Activated gamma-delta T cell (primary cell): ENCODE data around the gene THSD7B.

ENCODE experiments used
- DNase-seq: peaks from one replicate; lab custom pipeline; 2025; lab: John Stamatoyannopoulos, UW

Gene THSD7B

GRCh38 chr2:136801661-136802060, 36.3 kb downstream of the THSD7B start:
- no peak for DNase-seq

- DNase-seq, result no peak
Measured at GRCh38 chr2:136809998-136810397, 44.7 kb downstream of the THSD7B start.

DNA sequence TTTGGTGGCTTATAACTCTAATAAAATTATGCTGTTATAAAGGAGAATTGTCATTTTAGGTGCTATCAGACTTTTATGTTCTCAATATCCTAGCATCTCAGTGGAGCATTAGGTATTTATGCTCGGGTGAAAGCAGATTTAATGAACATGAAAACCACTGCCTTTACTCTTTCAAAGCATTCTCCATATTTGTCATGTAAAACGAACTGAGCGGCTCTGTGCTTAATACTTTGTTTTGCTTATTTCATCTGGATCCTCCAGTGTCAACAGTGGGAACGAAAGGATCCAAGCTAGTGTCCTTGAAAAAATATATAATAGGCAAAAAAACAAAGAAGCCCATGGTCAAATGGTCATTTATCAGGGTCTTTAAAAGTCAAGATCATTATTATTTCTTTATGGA, 53.5 kb downstream of the THSD7B start:
- DNase-seq, result no peak

DNA sequence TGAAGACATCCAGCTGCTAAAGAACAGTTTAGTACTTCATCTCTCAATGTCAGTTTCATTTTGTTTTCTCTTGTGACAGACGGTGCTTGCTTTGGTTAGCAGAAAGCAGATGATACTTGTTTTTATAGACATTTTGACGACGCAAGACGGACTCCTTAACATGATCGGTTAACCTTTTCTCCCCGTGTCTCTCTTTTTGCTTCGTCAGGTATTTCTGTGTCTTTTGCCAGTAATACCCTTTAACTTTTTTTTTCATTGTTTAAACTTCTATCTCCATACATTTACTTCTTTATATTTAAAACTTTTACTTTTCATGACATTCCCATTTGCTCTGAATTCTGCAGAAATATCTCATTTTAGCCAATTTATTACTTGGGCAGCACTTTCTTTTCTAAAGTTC, 57.9 kb downstream of the THSD7B start:
- DNase-seq, result no peak

- no peak for DNase-seq
Measured at GRCh38 chr2:136828162-136828561, 62.8 kb downstream of the THSD7B start.

DNA sequence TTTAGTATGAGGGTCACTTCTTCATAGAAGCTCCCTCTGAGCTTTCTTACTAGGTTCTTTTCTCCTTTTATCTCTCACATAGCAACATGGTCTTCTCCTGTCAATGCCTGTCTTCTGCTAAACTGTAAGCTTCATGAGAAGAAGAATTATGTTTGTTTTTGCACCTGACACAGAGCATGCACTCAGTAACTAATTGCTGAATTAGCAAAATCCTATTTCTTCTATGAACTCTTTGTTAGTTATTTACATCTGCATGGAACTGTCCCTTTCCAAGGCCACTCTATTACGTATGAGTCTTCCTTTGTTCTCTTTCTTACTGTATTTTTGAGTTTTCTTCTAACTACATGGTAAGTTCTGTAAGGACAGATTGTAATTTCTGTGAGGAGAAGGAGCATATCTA, 63.4 kb downstream of the THSD7B start:
- no peak for DNase-seq

- no peak for DNase-seq
Measured at GRCh38 chr2:136844546-136844945, 79.2 kb downstream of the THSD7B start.

DNA sequence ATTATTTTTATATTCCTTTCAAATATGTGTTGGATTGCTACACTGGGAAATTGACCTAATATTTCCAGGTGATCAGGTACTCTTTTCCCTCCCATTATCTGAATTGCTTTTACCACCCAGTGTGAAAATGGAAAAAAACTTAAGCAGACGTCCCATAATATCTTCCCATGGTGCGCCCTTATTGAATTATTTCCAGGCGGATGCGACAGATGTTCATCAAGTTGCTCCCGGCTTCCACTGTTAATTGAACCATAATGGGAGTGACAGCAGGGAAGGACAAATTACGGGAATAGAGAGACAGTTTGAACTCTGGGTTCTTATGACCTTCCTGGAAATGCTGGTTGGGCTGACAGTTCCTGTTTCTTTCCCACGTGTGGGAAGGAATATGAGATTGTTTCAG, 93.3 kb downstream of the THSD7B start:
- DNase-seq, result no peak

DNA sequence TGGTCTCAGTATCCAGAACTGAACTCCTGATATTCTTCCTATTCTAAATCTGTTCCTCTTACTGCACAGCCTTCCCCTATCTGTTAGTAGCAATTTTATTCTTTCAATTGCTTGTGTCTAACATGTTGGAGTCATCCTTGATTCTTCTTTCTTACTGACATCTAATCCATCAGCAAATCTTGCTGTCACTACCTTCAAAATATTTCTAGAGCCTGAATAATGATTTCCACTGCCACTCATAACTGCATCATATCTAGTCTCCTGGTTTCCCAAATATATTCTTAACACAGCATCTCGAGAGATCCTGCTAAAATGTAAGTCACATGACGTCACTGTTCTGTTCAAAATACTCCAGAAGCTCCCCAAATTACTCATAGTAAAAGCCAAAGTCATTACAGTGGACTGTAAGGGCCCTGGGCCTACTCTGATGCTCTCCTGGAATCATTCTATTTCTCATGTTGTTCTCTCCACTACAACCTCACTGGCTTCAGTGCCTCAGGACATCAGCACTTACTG, 95.2 kb downstream of the THSD7B start:
- DNase-seq, result no peak

- DNase-seq, result no peak
Measured at GRCh38 chr2:136863468-136863867, 98.1 kb downstream of the THSD7B start.

DNA sequence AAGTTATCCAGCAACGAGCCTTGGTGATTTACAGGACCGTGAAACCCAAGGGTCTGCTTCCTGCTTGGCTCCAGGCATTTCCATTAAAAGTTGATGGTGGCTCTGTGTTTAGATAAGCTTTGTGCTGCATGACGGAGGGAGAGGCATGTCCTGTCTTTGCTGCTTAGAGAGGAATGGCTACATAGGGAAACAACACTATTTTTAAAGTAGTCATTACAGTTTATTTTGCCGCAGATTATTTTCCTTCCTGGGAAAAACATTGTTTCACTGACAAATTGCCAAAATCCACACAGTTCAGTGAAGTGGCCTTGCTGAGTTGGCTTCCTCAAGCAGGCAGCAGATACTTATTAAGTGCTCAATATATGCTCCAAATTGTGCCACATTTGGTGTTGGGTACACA, 98.5 kb downstream of the THSD7B start:
- DNase-seq, result no peak

GRCh38 chr2:136871424-136871823, 106.1 kb downstream of the THSD7B start:
- no peak for DNase-seq

DNA sequence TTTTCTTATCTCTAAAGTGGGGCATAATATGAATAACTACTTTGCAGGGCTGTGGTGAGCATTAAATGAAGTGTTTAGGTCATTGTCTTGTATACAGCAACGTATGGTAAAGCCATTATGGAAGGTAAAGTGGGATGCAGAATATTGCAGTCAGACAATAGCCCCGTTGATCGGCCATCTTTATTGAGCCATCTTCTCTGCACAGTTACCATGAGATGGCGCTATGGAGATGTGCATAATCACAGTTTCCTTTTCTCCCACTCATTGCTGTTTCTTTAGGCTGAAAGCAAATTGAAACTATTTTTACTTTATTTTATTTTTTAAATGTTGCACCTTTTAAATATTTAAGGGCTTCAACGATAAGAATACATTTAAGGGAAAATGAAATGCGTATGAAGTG, 108.9 kb downstream of the THSD7B start:
- no peak for DNase-seq

- no peak for DNase-seq
Measured at GRCh38 chr2:136891100-136891499, 125.8 kb downstream of the THSD7B start.

GRCh38 chr2:136894007-136894634, 128.8 kb downstream of the THSD7B start:
- DNase-seq, result no peak

GRCh38 chr2:136901732-136902131, 136.4 kb downstream of the THSD7B start:
- no peak for DNase-seq

GRCh38 chr2:136905779-136906178, 140.4 kb downstream of the THSD7B start:
- no peak for DNase-seq

GRCh38 chr2:136909777-136910176, 144.4 kb downstream of the THSD7B start:
- no peak for DNase-seq

DNA sequence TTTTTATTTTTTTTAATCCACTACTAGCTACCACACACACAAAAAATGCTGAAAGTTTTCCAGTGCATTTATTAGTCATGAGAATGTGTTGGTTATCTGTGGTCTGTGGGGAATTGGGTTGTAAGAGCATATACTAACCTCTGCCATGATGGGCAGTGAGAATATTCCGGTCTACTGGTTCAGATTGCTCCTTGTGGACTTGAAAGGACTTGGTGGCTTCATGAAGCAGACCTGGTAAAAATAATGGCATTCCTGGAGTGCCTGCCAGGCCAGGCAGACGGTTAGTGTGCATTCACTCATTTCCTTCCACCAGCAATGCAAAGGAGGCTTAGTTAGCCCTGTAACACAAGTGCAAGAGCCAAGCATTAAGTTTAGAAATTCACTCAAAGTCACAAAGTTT, 150.8 kb downstream of the THSD7B start:
- DNase-seq, result no peak

DNA sequence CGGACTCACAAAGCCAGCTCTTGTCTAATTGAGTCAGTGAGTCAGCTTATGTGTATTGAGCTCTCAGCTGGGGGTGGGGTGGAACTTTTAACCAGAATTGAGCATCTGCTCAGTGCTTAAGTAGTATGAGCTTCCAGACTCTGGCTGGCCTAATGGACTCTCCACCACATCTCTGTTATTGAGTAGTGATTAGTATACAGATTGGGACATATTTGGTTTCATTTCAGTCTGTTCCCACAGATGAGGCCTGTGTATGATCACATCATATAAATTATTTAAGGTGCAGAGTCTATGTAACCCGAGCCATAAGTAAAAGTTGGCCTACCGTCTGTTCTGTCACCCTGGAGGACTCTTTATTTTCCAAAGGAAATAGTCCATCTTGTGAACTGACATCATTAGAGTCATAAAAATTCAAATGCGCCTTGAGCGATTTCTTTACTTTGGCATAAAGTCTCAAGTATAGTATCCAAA, 152.1 kb downstream of the THSD7B start:
- DNase-seq, result no peak

GRCh38 chr2:136919682-136920081, 154.3 kb downstream of the THSD7B start:
- DNase-seq, result no peak

DNA sequence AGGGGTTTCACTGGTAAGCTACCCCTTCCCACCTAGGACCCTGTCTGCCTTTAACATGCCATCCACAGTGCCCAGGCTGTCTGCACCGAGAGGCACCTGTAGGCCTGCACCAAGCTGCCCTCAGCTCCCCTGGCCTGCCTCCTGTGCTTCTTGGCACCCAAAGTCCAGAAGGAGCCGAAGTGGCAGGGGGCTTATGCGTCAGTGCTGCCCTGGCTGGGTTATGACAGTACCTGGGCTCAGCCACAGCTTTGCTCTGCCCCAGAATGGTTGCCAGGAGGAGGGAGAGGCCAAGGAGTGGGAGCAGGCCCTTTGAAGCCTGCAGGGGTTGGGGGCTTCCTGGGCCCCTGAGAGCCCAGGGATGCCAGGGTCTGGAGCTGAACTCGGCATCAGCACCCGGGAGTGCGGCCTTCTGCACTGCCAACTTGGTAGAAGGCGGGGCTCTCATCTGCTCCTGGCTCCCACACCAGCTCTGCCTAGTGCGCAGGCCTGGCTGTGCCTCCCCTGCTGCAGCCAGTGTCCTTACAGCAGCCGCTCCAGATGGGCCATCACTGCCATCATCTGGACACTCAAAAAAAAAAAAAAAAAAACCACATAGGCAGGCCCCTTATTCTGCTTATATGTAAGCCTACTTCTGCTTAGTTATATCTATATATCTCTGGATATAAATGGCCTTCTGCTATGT, 155.4 kb downstream of the THSD7B start:
- DNase-seq, result no peak

DNA sequence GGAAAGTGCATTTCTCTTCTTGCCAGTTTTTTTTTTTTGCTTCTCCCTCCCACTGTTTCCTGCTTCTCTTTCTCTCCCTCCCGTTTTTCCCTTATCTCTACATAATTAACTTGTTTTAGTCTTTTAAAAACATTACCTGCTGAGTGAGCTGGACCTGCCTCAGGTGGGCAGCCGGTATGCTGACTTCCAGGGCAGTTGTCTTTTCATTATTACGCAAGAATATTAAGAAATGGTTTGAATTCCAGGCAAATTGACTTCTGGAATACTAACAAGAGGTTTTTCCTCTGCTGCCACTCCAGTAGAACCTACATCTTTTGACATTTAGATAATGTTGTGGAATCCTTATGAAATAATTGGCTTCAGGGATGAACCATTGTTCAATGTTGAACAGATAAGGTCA, 161.8 kb downstream of the THSD7B start:
- no peak for DNase-seq

DNA sequence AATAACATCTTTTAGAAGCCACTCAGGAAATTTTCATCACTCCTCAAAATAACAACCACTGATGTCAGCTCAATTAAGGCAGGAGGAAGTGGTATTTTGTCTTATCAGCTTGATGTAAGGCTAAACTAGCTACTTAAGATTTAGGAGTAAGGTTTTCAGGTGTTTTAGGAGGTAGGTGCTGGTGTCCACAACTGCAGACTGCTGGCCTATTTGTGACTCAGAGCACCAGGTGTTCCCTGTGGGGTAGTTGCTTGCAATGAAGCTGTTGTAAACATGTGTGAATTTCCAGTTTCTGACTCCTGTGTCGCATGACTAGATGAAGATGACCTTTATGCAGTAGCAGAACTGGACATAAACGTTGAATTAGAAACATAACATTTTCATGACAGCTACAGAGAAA, 164.2 kb downstream of the THSD7B start:
- DNase-seq, result no peak
